PC-3 (cell line): Measurements from ENCODE around the gene CEP131. TPM values are rescaled to one million over a fixed set of nuclear protein-coding genes. Genes with fewer than 3 reads are reported as not detected.

Experiments
- ATAC-seq: fragments of 200-7000 bp; cut with Tn5 transposase; 2 replicates; pipeline ENCODE4 v1.9.1; 2020; ENCODE audit warnings: mild to moderate bottlenecking, moderate library complexity
- BruUV-seq: library from RNA; stranded (reverse); fragments of 400-500 nt; replicated peaks from 2 replicates; lab custom pipeline; 2021; lab: Mats Ljungman, UMichigan
- CTCF ChIA-PET: fragments of 300-600 bp; sonication (Branson Sonifier 250); formaldehyde crosslinking; loops from one replicate; lab custom pipeline; 2022; ENCODE audit warnings: antibody characterized with exemption; lab: Charles Lee
- POLR2A ChIA-PET: fragments of 300-600 bp; sonication (Branson Sonifier 250); formaldehyde crosslinking; loops from one replicate; lab custom pipeline; 2022; ENCODE audit warnings: antibody characterized with exemption; ENCODE audit not compliant: unreplicated experiment; lab: Charles Lee
- DNase-seq: peaks from one replicate; pipeline ENCODE4 v3.0.0-alpha.2; 2015
- H2AFZ ChIP-seq: fragments of 300-600 bp; sonication (generic); 2 replicates; pipeline ENCODE4 v1.6.0; 2016; ENCODE audit warnings: antibody characterized with exemption, low read length
- H3F3A ChIP-seq: fragments of 300-600 bp; sonication (generic); one replicate; pipeline ENCODE4 v1.6.0; 2017; ENCODE audit warnings: antibody characterized with exemption, low read length, control low read depth, mild to moderate bottlenecking; ENCODE audit not compliant: unreplicated experiment
- H3K27ac ChIP-seq: fragments of 300-600 bp; sonication (generic); 2 replicates; pipeline ENCODE4 v1.5.1; 2016; ENCODE audit warnings: mild to moderate bottlenecking, low read length
- H3K27me3 ChIP-seq: fragments of 300-600 bp; sonication (generic); 2 replicates; pipeline ENCODE4 v1.6.1; 2016; ENCODE audit warnings: low read length, mixed read lengths
- H3K36me3 ChIP-seq: fragments of 300-600 bp; sonication (generic); 2 replicates; pipeline ENCODE4 v1.6.1; 2016; ENCODE audit warnings: low read depth, mixed run types, low read length, mixed read lengths
- H3K4me1 ChIP-seq: fragments of 300-600 bp; sonication (generic); 2 replicates; pipeline ENCODE4 v1.5.1; 2016; ENCODE audit warnings: low read length; ENCODE audit not compliant: insufficient read depth
- H3K4me2 ChIP-seq: fragments of 300-600 bp; sonication (generic); 2 replicates; pipeline ENCODE4 v1.6.0; 2016; ENCODE audit warnings: low read length
- H3K4me3 ChIP-seq: fragments of 300-600 bp; sonication (generic); 2 replicates; pipeline ENCODE4 v1.5.1; 2016; ENCODE audit warnings: mild to moderate bottlenecking, low read length, mixed read lengths
- H3K79me2 ChIP-seq: fragments of 300-600 bp; sonication (generic); 2 replicates; pipeline ENCODE4 v1.6.1; 2017; ENCODE audit warnings: low read length, mixed read lengths
- H3K9ac ChIP-seq: fragments of 300-600 bp; sonication (generic); 2 replicates; pipeline ENCODE4 v1.6.0; 2016; ENCODE audit warnings: mild to moderate bottlenecking, low read length
- H3K9me2 ChIP-seq: fragments of 300-600 bp; sonication (generic); replicated peaks from 2 replicates; pipeline ENCODE4 v1.6.1; 2016; ENCODE audit warnings: mixed run types, low read length, mixed read lengths
- H3K9me3 ChIP-seq: fragments of 300-600 bp; sonication (generic); 2 replicates; pipeline ENCODE4 v1.6.1; 2016; ENCODE audit warnings: low read length, mixed read lengths
- H4K20me1 ChIP-seq: fragments of 300-600 bp; sonication (generic); 2 replicates; pipeline ENCODE4 v1.6.1; 2016; ENCODE audit warnings: low read length, mixed read lengths
- EZH2 ChIP-seq: fragments of 300-600 bp; sonication (generic); IDR thresholded peaks from one replicate; pipeline ENCODE4 v1.6.1; 2017; ENCODE audit warnings: antibody characterized with exemption, mild to moderate bottlenecking, low read length; ENCODE audit not compliant: unreplicated experiment
- EZH2phosphoT487 ChIP-seq: fragments of 300-600 bp; sonication (generic); IDR thresholded peaks from 2 replicates; pipeline ENCODE4 v1.6.1; 2018; ENCODE audit warnings: mild to moderate bottlenecking, antibody characterized with exemption, low read length, borderline replicate concordance
- intact Hi-C: fragments of 100-400 bp; cut with micrococcal nuclease; formaldehyde crosslinking; loops from 2 replicates; pipeline ENCODE4 v1.9.0; 2023
- total RNA-seq: library from RNA; depleted of rRNA; stranded (reverse); fragments of >200 nt; gene quantifications from 2 replicates; pipeline ENCODE4 v1.2.3, GENCODE V29; 2014
- TF ChIP-seq, protein P1 (sequence below): fragments of 300-600 bp; sonication (generic); conservative IDR thresholded peaks from 2 replicates; pipeline ENCODE4 v1.5.1; 2017; ENCODE audit warnings: antibody characterized with exemption, low read depth, mild to moderate bottlenecking, low read length

Gene CEP131
- total RNA-seq, 1 experiment from 2014 or later = 32.1 TPM

- intact Hi-C loops = no loop called here
- POLR2A ChIA-PET = no interaction called here
These were observed 7.5 kb upstream of the CEP131 start for GRCh38 chr17:81230043-81230820.

DNA sequence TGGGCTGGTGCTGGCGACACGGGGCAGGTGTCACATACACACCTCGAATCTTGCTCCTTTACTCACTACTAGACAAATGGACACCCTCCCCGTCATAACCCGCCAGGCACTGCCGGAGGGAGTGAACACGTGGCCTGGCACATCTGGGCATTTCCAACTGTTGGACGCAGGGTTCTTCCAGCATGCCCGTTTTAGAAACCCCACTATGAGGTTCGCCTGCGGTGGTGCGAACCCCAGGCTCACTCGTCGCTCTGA lies 6.8 kb upstream of the CEP131 start:
- Histone ChIP-seq H3K4me2 (no peak overlapping the region), H3K79me2 (no peaks in the 10 kb centered on the region), H3K4me1 (no peaks in the 10 kb centered on the region), H3K27ac (no peak overlapping the region), H3K4me3 (no peak overlapping the region), H3K9ac (no peak overlapping the region), H3F3A (no peaks in the 10 kb centered on the region), H3K27me3 (no peaks in the 10 kb centered on the region), H3K36me3 (no peaks in the 10 kb centered on the region; the same call in 1 of the 2 replicates), H2AFZ (no peak overlapping the region), H4K20me1 (no peaks in the 10 kb centered on the region), H3K9me3 (0 out of 2 replicates have a peak, but pooled peaks cover 3% of the 10 kb centered on the region), H3K9me2 (no peaks in the 10 kb centered on the region)
- ATAC-seq (no peak), DNase-seq (no peak)
- intact Hi-C loops = no loop called here
- BruUV-seq = no TSS peak
- ChIA-PET CTCF (no interaction called here), POLR2A (no interaction called here)
- TF ChIP-seq, protein P1, sequence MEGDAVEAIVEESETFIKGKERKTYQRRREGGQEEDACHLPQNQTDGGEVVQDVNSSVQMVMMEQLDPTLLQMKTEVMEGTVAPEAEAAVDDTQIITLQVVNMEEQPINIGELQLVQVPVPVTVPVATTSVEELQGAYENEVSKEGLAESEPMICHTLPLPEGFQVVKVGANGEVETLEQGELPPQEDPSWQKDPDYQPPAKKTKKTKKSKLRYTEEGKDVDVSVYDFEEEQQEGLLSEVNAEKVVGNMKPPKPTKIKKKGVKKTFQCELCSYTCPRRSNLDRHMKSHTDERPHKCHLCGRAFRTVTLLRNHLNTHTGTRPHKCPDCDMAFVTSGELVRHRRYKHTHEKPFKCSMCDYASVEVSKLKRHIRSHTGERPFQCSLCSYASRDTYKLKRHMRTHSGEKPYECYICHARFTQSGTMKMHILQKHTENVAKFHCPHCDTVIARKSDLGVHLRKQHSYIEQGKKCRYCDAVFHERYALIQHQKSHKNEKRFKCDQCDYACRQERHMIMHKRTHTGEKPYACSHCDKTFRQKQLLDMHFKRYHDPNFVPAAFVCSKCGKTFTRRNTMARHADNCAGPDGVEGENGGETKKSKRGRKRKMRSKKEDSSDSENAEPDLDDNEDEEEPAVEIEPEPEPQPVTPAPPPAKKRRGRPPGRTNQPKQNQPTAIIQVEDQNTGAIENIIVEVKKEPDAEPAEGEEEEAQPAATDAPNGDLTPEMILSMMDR = no peak
- no peak for TF ChIP-seq EZH2phosphoT487
- no peak for TF ChIP-seq EZH2

More at GRCh38 chr17:81230043-81230820, 7.5 kb upstream of the CEP131 start:
- Histone ChIP-seq H3K9me3 (0 out of 2 replicates have a peak, but pooled peaks cover 3% of the 10 kb centered on the region), H3K9ac (no peak overlapping the region), H3K27me3 (no peaks in the 10 kb centered on the region), H3K4me2 (no peak overlapping the region), H3K4me3 (no peak overlapping the region), H3K36me3 (no peaks in the 10 kb centered on the region; the same call in 1 of the 2 replicates), H2AFZ (no peak overlapping the region), H3F3A (no peaks in the 10 kb centered on the region), H3K9me2 (no peaks in the 10 kb centered on the region), H3K27ac (no peak overlapping the region), H3K79me2 (no peaks in the 10 kb centered on the region), H3K4me1 (no peaks in the 10 kb centered on the region), H4K20me1 (no peaks in the 10 kb centered on the region)
- CTCF ChIA-PET = no interaction called here
- TF ChIP-seq EZH2phosphoT487 = no peak
- TF ChIP-seq, protein P1 = peak; percentile 64
- ATAC-seq (0 out of 2 replicates have a peak, but pooled peaks have one; percentile 29), DNase-seq (no peak)
- BruUV-seq = no TSS peak
